Stomach smooth muscle (tissue), 2 donors: ENCODE measurements around the gene LAMC3.

Source experiments
- H3K27ac ChIP-seq: one replicate; pipeline ENCODE4 v1.7.0; 2013; ENCODE audit warnings: mild to moderate bottlenecking, low read length, inconsistent platforms
- H3K27me3 ChIP-seq, 2 donors: one replicate each; pipeline ENCODE4 v1.7.0; 2013; ENCODE audit warnings: low read length in 2 of 2; ENCODE audit not compliant: insufficient read depth in 2 of 2, control insufficient read depth in 1 of 2
- H3K36me3 ChIP-seq, 2 donors: one replicate each; pipeline ENCODE4 v1.7.0; 2013; ENCODE audit warnings: low read length in 2 of 2; ENCODE audit not compliant: control insufficient read depth in 2 of 2, insufficient read depth in 2 of 2
- H3K4me1 ChIP-seq: one replicate; pipeline ENCODE4 v1.7.0; 2013; ENCODE audit warnings: low read length; ENCODE audit not compliant: control insufficient read depth, insufficient read depth
- H3K4me3 ChIP-seq, 2 donors: one replicate each; pipeline ENCODE4 v1.7.0; 2013; ENCODE audit warnings: low read length in 2 of 2
- H3K9ac ChIP-seq, 2 donors: one replicate each; pipeline ENCODE4 v1.7.0; 2013; ENCODE audit warnings: low read length in 2 of 2, mild to moderate bottlenecking in 1 of 2
- H3K9me3 ChIP-seq, 2 donors: one replicate each; pipeline ENCODE4 v1.7.0; 2013; ENCODE audit warnings: low read length in 2 of 2; ENCODE audit not compliant: control insufficient read depth in 2 of 2
- donor health status: healthy.
- donor health status: Pancreatic carcinoma.

LAMC3 gene

GRCh38 chr9:131084661-131085369, 75.8 kb downstream of the LAMC3 start:
- H3K9ac ChIP-seq, result no peak overlapping the region

GRCh38 chr9:131085370-131086122, 76.6 kb downstream of the LAMC3 start:
- no peaks in the 10 kb centered on the region for H3K36me3 ChIP-seq
- no peaks in the 10 kb centered on the region for H3K4me1 ChIP-seq
- no peak overlapping the region for H3K27ac ChIP-seq
- no peak overlapping the region for H3K4me3 ChIP-seq
- peaks cover 3 to 12% of the 10 kb centered on the region in 2 donors for H3K27me3 ChIP-seq
- no peaks in the 10 kb centered on the region for H3K9me3 ChIP-seq
- H3K9ac ChIP-seq, result no peak overlapping the region

More at GRCh38 chr9:131084661-131085369, 75.8 kb downstream of the LAMC3 start:
- Histone ChIP-seq H3K27me3 (peaks cover 3 to 12% of the 10 kb centered on the region in 2 donors), H3K27ac (no peak overlapping the region), H3K36me3 (no peaks in the 10 kb centered on the region), H3K9me3 (no peaks in the 10 kb centered on the region), H3K4me1 (no peaks in the 10 kb centered on the region), H3K4me3 (no peak overlapping the region)

- Histone ChIP-seq H3K27ac (no peak overlapping the region), H3K36me3 (no peaks in the 10 kb centered on the region), H3K9me3 (no peaks in the 10 kb centered on the region), H3K4me3 (no peak overlapping the region), H3K27me3 (peaks cover 3 to 16% of the 10 kb centered on the region in 2 donors), H3K4me1 (no peaks in the 10 kb centered on the region), H3K9ac (no peak overlapping the region)
Observed at GRCh38 chr9:131087354-131087893, 78.5 kb downstream of the LAMC3 start.

GRCh38 chr9:131090025-131090787, 81.2 kb downstream of the LAMC3 start:
- no peak overlapping the region for H3K9ac ChIP-seq
- H3K27ac ChIP-seq, result no peak overlapping the region
- no peaks in the 10 kb centered on the region for H3K9me3 ChIP-seq
- no peaks in the 10 kb centered on the region for H3K36me3 ChIP-seq
- H3K27me3 ChIP-seq, result peaks cover 13 to 25% of the 10 kb centered on the region in 2 donors
- no peaks in the 10 kb centered on the region for H3K4me1 ChIP-seq
- no peak overlapping the region for H3K4me3 ChIP-seq

GRCh38 chr9:131091352-131091992, 82.5 kb downstream of the LAMC3 start:
- H3K9me3 ChIP-seq, result no peaks in the 10 kb centered on the region
- H3K4me3 ChIP-seq, result no peak overlapping the region
- no peak overlapping the region for H3K27ac ChIP-seq
- H3K27me3 ChIP-seq, result peaks cover 20 to 31% of the 10 kb centered on the region in 2 donors
- no peaks in the 10 kb centered on the region for H3K36me3 ChIP-seq
- no peak overlapping the region for H3K9ac ChIP-seq
- H3K4me1 ChIP-seq, result peaks cover 1% of the 10 kb centered on the region

- Histone ChIP-seq H3K4me3 (no peak overlapping the region), H3K9ac (no peak overlapping the region), H3K4me1 (peaks cover 6% of the 10 kb centered on the region), H3K9me3 (no peaks in the 10 kb centered on the region), H3K36me3 (no peaks in the 10 kb centered on the region), H3K27ac (no peak overlapping the region), H3K27me3 (peaks cover 26 to 31% of the 10 kb centered on the region in 2 donors)
Observed at GRCh38 chr9:131092030-131092429, 83.1 kb downstream of the LAMC3 start.

- H3K27me3 ChIP-seq, result peaks cover 31 to 33% of the 10 kb centered on the region in 2 donors
- H3K9me3 ChIP-seq, result no peaks in the 10 kb centered on the region
- no peak overlapping the region for H3K27ac ChIP-seq
- H3K4me3 ChIP-seq, result no peak overlapping the region
- H3K4me1 ChIP-seq, result peaks cover 10% of the 10 kb centered on the region
- H3K9ac ChIP-seq, result no peak overlapping the region
- H3K36me3 ChIP-seq, result no peaks in the 10 kb centered on the region
Observed at GRCh38 chr9:131092548-131093440, 83.8 kb downstream of the LAMC3 start.

- Histone ChIP-seq H3K4me3 (no peak overlapping the region), H3K9ac (no peak overlapping the region), H3K4me1 (peaks cover 10% of the 10 kb centered on the region), H3K9me3 (no peaks in the 10 kb centered on the region), H3K36me3 (no peaks in the 10 kb centered on the region), H3K27ac (no peak overlapping the region), H3K27me3 (peaks cover 30 to 42% of the 10 kb centered on the region in 2 donors)
Observed at GRCh38 chr9:131094015-131094414, 85.0 kb downstream of the LAMC3 start.

- Histone ChIP-seq H3K9me3 (no peaks in the 10 kb centered on the region), H3K27me3 (peaks cover 30 to 42% of the 10 kb centered on the region in 2 donors), H3K27ac (no peak overlapping the region), H3K4me3 (no peak overlapping the region), H3K9ac (no peak overlapping the region), H3K36me3 (no peaks in the 10 kb centered on the region), H3K4me1 (peaks cover 10% of the 10 kb centered on the region)
Observed at GRCh38 chr9:131094622-131095021, 85.6 kb downstream of the LAMC3 start.
